ENCODE data around the gene RAB11FIP4.

GRCh38 chr17:31546650-31547049 is 155.2 kb downstream of the RAB11FIP4 start:
- TF ChIP-seq CTCF (IDR thresholded peaks at IDR 0.05; ENCODE audit: low read depth, low read length, missing input control) (no peak), EGR1 (IDR thresholded peaks at IDR 0.05; ENCODE audit: low read depth in 2 of 2) (no peak), JUND (IDR thresholded peaks at IDR 0.05) (no peak), GABPA (IDR thresholded peaks at IDR 0.05 in 1 of 2, conservative IDR thresholded peaks at IDR 0.05 in 1 of 2) (no peak), YY1 (IDR thresholded peaks at IDR 0.05) (peak; percentile 17), RAD21 (IDR thresholded peaks at IDR 0.05) (no peak), REST (IDR thresholded peaks at IDR 0.05) (no peak), MAX (IDR thresholded peaks at IDR 0.05) (no peak), ATF3 (IDR thresholded peaks at IDR 0.05) (no peak), HNF4G (IDR thresholded peaks at IDR 0.05) (no peak), TAF1 (conservative IDR thresholded peaks at IDR 0.05) (no peak)

Measured in liver (tissue), 3 donors.